ENCODE data around the gene LPO.

Gene LPO

GRCh38 chr17:58229384-58229783 lies 9.0 kb upstream of the LPO start:
- DNase-seq (ENCODE audit: low read depth): no peak

- DNase-seq (ENCODE audit: low read depth): no peak
These were observed 8.5 kb upstream of the LPO start for GRCh38 chr17:58229881-58230280.

- no peak for DNase-seq (ENCODE audit: low read depth)
These were observed 6.7 kb upstream of the LPO start for GRCh38 chr17:58231641-58232040.

- no peak for DNase-seq (ENCODE audit: low read depth)
These were observed 5.7 kb upstream of the LPO start for GRCh38 chr17:58232707-58233156.

GRCh38 chr17:58233543-58233942 lies 4.8 kb upstream of the LPO start:
- DNase-seq (ENCODE audit: low read depth): no peak

GRCh38 chr17:58234512-58234911 lies 3.9 kb upstream of the LPO start:
- no peak for DNase-seq (ENCODE audit: low read depth)

DNA sequence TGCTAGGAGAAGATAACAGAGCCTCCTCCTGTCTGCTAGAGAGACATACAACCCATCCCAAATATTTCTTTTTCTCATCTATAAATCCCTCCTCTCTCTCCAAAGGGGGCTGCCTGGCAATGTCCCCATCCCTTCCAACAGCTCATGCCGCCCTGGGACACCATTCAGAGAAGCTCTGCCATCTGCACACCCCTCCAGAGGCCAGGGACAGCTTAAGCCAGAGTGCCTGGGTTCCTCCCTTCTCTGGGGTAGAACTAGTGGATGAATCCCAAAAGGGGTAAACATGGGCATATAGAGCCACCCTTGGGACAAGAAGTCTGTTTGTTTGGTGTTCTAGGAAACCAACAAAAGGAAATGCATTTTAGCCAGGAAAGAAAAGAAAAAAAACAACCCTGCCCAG lies 2.6 kb upstream of the LPO start:
- no peak for DNase-seq (ENCODE audit: low read depth)

DNA sequence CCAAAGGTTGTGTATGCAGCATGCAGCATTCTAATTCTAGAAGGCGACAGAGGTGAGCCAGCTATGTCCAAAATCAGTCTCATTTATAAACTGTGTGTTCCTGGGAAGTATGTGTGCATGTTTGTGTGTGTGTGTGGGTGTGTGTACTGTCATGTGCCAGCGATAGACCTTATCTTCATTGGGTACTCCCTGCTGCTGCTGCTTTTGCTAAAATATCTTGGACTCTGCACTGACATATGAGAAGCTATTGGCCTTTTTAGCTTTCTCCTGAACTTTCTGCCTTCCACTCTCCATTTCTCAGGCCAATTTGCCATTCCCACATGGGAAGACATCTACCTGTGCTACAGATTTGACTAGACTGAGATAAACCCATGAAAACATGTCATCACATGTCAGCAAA lies 2.0 kb upstream of the LPO start:
- no peak for DNase-seq (ENCODE audit: low read depth)

- DNase-seq (ENCODE audit: low read depth): no peak
These were observed 1.6 kb downstream of the LPO start for GRCh38 chr17:58239987-58240386.

DNA sequence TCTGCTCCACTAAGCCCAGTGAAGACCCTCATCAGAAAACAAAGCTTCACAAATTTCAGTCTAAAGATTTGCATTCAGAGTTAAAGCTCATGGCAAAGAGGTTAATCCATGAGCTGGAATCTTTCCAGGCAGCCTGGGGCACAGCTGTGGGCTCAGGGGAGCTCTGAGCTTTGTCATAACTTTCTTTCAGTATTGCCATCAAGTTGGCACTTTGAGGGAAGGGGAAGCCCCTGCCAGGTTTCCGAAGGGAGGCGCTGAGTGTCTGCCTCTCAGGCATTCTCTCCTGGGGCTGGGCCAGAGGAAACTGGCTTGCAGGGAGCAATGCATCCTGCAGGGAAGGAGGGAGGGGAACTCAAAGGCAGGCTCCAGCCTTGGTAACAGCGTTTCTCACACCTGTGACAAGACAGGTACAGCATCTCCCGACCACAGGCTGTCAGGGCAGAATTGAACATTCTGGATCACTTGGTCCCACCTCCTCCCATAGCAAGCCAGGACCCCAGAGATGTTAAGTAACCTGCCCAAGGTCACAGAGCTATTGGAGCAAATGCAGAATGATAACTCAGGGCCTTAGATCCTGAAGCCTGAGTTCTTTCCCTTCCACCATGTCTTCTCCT lies 3.9 kb downstream of the LPO start:
- no peak for DNase-seq (ENCODE audit: low read depth)

DNA sequence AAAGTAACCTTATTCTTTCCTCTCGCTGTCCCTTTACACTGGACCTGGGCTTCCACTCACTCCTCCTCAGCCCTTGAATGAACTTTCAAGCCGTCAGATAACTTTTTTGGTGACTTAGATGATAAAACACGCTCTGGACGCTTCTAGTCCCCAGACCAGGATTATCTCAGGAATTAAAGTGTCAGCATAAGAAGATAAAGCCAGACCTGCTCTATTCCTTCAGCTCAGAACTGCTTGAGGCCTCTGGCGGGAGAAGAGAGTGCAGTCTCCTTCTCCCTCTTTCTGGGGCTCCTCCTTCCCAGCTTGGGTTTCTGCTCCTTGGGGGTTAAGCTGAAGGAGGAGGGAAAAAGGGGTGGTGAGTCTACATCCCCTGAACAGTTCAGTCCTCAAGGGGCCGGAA lies 6.6 kb downstream of the LPO start:
- no peak for DNase-seq (ENCODE audit: low read depth)

GRCh38 chr17:58245428-58246103 lies 7.2 kb downstream of the LPO start:
- no peak for DNase-seq (ENCODE audit: low read depth)

GRCh38 chr17:58246104-58246740 lies 7.8 kb downstream of the LPO start:
- DNase-seq (ENCODE audit: low read depth): no peak

DNA sequence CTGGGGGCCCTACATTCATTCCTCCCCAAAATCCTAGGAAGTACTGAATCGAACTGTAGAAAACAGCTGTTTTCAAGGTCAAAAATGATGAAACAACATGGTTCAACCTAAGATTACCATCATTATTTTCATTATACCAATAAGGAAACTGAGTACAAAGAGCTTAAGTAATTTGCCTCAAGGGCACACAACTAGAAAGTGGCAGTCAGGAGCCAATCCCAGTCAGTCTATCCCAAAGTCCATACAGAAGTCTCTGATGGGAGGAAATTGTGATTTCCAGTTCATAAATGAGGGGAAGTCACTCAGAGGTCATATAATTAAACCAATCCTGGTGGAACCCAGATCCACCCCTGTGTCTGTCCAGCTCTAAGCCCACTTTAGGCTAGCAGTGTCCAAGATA lies 8.4 kb downstream of the LPO start:
- DNase-seq (ENCODE audit: low read depth): no peak

GRCh38 chr17:58247511-58248363 lies 9.4 kb downstream of the LPO start:
- DNase-seq (ENCODE audit: low read depth): no peak

GRCh38 chr17:58248955-58249269 lies 10.5 kb downstream of the LPO start:
- DNase-seq (ENCODE audit: low read depth): no peak

DNA sequence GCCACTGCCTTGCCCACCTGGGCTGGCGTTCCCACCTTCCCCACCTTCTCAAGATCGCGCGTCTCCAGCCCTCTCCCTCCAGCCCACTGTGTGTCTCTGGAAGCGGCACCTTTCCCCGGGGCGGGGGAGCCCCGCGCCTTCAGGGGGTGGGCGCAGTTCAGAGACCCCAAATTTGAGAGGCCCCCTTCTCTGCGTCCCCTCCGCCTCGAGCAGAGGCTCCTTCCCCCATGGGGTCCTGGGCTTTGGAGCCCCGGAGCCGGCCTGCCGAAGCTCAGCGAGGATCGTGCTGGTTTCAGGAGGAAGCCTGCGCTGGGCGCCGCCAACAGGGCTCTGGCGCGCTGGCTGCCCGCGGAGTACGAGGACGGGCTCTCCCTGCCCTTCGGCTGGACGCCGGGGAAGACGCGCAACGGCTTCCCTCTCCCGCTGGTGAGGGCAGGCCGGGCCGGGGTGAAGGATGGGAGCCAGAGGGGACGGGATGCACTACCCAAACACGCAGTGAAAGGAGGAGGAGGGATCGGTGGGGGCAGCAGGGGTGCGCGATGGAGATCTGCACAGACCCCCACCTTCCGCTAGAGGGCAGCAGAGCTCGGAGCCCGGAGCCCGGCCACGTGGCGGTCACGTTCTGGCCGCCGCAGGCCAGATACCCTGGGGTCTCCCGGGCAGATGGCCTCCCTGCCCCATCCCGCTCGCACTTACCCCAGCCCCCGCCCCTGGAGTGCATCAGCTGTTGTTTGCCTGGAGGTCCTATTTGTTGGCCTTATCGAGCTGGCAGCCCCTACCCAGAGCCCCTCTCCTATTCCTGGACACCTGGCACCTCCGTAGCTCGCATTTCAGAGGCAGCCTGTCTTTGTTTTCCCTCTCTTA lies 11.1 kb downstream of the LPO start:
- DNase-seq (ENCODE audit: low read depth): peak; percentile 23

- no peak for DNase-seq (ENCODE audit: low read depth)
These were observed 12.1 kb downstream of the LPO start for GRCh38 chr17:58250344-58251011.

GRCh38 chr17:58252141-58252540 lies 13.8 kb downstream of the LPO start:
- no peak for DNase-seq (ENCODE audit: low read depth)

- no peak for DNase-seq (ENCODE audit: low read depth)
These were observed 14.7 kb downstream of the LPO start for GRCh38 chr17:58253082-58253481.

DNA sequence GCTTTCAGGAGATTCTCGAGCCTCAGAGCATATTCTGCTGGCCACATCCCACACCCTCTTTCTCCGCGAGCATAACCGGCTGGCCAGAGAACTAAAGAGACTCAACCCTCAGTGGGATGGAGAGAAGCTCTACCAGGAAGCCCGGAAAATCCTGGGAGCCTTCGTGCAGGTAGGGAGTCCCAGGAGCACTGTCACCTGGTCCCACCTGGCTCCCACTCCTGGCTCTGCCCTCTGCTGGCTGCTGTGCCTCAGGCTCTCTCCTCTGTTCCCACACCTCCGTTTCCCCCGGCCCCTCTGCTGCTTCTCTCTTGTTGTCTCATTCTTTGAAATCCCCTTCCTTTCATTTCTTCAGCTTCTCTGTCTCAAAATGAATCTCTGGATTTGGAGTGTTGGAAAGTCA lies 16.4 kb downstream of the LPO start:
- no peak for DNase-seq (ENCODE audit: low read depth)
